ENCODE data around the gene PHLDA2.

PHLDA2 gene

GRCh38 chr11:2919188-2919587 is 10.0 kb downstream of the PHLDA2 start:
- DNase-seq (ENCODE audit: low read depth): no peak
- TF ChIP-seq CTCF (IDR thresholded peaks at IDR 0.05; ENCODE audit: insufficient read depth, low read depth, low read length, missing control alignments): no peak
- H3K4me3 ChIP-seq (ENCODE audit: low read depth, low read length): no peak overlapping the region

DNA sequence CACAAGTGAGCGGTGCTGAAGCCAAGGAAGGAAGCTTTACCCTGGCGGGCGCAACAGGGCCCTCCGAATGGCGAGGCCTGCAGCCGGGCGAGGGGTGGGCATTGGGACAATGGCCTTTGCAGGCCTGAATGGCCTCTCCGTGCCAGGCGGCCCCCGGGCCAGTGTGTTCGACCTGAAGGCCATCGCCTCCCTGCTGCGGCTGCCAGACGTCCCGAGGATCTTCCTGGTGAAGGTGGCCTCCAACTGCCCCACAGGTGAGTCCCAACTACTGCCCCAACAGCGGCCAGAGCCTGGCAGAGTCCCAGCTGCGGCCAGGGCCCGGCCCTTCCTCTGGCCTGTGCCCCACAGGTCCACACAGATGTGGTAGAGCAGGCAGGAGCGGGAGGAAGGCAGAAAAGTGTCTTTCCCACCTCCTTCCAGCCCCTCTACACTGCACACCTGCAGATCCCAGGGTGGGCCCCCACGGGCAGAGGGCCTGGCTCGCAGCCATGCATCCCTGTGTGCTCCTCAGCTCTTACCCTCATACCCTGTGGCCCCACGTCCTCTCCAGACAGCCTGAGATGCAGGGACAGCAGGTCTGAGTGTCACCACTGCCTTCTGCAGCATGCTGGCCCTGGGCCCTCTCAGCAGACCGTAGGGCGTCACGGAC is 11.3 kb downstream of the PHLDA2 start:
- TF ChIP-seq CTCF (IDR thresholded peaks at IDR 0.05; ENCODE audit: insufficient read depth, low read depth, low read length, missing control alignments): no peak
- no peak for DNase-seq (ENCODE audit: low read depth)
- H3K4me3 ChIP-seq (ENCODE audit: low read depth, low read length): no peak overlapping the region

GRCh38 chr11:2916892-2917645 is 12.2 kb downstream of the PHLDA2 start:
- DNase-seq (ENCODE audit: low read depth): no peak
- H3K4me3 ChIP-seq (ENCODE audit: low read depth, low read length): no peak overlapping the region
- TF ChIP-seq CTCF (IDR thresholded peaks at IDR 0.05; ENCODE audit: insufficient read depth, low read depth, low read length, missing control alignments): no peak

- DNase-seq (ENCODE audit: low read depth): no peak
- no peak overlapping the region for H3K4me3 ChIP-seq (ENCODE audit: low read depth, low read length)
Measured at GRCh38 chr11:2916114-2916891, 12.9 kb downstream of the PHLDA2 start.

DNA sequence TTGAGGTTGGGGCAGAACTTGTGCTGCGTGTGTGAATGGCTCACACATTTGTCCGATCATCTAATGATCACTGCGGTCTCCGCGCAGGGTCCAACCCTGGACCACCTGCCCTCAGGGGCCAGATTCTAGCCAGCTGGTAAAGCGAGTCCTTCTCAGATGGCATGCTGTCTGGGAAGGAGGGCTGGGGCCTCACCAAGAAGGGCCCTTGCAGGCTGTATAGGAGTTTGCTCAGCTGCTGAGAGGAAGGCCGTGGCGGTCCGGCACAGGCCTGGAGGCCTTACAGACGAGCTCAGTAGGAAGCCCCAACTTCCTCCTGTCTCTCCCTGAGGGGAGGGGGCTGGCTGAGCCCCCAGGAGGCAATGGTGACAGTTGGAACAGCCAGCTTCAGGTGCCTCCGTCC is 13.7 kb downstream of the PHLDA2 start:
- DNase-seq (ENCODE audit: low read depth): no peak
- no peak overlapping the region for H3K4me3 ChIP-seq (ENCODE audit: low read depth, low read length)
- no peak for TF ChIP-seq CTCF (IDR thresholded peaks at IDR 0.05; ENCODE audit: insufficient read depth, low read depth, low read length, missing control alignments)

More at GRCh38 chr11:2916114-2916891, 12.9 kb downstream of the PHLDA2 start:
- no peak for TF ChIP-seq CTCF (IDR thresholded peaks at IDR 0.05; ENCODE audit: insufficient read depth, low read depth, low read length, missing control alignments)

DNA sequence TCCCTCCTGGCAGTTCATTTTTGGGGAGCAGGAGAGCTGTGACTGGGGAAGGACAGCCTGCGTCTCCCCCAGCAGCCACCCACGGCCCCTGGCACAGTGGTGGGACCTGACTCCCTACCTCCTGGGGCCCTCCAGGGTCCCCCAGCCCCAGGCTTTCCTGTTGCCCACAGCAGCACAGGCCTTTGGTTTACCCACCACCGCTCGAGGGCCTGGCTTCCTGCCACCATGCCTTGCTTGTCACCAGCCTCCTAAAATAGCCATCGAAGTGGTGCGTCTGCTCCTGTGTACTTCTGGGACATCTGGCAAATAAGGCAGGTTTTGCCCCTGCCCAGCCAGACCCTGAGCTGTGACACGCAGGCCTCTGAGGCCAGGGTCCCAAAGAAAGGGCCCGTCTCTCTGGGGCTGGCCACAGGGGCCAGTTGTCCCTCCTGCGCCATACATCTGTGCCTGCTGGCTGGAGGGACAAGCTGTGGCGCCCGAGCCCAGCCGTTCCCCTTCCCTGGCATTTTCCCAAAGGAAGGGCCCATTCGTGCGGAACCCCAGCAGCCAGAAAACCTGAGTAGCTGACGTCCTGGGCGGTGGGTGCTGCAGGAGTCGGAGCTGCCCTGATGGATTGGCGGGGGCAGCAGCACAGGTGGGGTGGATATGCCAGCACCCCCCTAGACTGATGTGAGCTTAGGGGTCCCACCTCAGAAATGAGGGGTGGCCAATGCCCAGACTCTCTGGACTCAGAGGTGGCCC is 14.6 kb downstream of the PHLDA2 start:
- H3K4me3 ChIP-seq (ENCODE audit: low read depth, low read length): no peak overlapping the region
- TF ChIP-seq CTCF (IDR thresholded peaks at IDR 0.05; ENCODE audit: insufficient read depth, low read depth, low read length, missing control alignments): no peak
- no peak for DNase-seq (ENCODE audit: low read depth)
